GM03348 (cell line): ENCODE results near the gene ERO1A.
A peak's percentile ranks its signal among the peaks of the same experiment; 100 is the strongest.

Experiments
- DNase-seq: peaks from one replicate; pipeline ENCODE4 v3.0.0; 2012; ENCODE audit warnings: low spot score

Gene ERO1A

DNA sequence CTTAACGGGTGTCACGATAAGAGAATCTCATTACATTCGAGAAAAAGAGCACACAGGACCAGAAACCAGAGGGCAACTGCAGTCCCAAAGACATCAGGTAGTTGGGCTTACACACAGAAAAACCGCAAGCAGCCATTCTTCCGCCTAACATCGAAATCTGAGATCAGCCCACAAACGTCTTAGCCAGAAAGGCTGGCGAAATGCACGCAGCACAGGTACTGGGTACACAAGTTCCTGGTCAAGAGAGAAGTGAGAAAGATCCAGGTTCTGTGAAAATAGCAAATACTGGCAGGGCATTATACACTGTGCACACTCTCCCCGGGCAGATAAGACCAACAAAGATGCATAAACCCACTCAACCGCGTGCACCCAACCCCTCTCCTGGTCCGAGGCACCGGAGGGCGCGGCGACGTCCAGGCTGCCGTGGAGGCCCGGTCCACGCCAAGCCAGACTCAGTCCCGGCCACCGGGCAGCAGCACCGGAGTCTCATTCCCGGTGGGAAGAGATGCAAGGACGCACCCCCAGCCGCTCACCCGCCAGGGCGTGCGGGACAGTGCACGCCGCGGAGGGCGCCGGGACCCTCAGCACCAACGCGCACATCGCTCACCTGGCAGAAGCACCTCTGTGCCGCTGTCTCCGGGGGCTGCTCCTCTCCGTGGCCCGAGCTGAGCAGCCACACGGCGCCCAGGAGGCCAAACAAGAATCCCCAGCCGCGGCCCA, 437 bp downstream of the ERO1A start:
- DNase-seq = peak; percentile 44

DNA sequence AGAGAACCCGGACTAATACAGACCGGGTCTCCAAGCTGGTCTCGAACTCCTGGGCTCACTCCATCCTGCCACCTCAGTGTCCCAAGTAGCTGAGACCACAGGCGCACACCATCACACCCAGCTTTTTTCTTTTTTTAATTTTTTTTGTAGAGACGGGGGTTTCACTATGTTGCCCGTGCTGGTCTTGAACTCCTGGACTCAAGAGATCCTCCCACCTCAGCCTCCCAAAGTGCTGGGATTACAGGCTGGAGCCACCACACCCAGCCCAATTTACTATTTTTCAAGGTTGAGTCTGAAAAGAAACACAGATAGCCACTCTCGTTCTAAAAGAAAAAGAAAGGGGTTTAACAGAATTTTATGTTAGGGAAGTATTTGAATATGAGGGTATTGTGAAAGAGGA, 1.8 kb downstream of the ERO1A start:
- DNase-seq = no peak

DNA sequence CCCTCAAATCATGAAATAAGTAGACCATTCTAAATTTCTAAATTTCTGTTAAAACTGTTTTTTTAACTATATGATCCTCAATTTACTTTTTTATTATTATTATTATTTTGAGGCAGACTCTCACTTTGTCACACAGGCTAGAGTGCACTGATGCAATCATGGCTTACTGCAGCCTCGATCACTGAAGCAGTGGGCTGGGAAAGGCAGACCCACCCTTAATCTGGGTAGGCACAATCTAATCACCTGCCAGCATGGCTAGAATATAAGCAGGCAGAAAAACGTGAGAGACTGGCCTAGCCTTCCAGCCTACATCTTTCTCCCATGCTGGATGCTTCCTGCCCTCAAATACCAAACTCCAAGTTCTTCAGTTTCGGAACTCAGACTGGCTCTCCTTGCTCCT, 2.3 kb downstream of the ERO1A start:
- DNase-seq = no peak

DNA sequence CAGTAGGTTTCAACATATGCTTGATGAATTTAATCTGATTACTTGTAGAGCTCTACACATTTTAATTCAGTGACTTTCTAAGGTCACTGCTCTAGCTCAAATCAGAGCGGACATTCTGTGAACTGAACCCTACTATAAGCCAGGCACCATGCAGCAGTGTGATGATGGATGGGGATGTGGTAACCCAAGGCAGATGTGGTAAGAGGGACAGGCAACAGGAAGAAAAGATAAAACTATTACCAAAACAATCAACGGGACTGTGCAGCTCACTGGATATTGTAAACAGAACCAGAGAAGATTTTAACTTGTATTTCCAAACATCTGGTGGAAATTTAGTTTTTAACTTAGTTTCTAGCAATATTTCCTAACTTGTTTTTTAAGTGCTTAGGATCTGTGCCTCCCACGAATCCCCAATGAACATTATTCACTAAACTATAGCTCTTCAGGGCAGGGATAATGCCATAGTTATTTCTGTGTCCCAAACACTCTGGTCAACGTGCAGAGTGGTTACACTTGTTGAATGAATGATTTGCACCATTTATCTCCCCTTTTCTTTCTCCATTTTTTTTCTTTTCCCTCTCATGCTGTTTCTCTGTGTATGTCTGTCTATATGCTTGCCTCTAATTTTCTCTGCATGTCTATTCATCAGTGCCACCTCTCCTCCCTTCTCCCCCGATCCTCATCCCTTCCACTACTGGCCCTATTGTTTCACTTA, 3.0 kb downstream of the ERO1A start:
- DNase-seq = peak; percentile 31

DNA sequence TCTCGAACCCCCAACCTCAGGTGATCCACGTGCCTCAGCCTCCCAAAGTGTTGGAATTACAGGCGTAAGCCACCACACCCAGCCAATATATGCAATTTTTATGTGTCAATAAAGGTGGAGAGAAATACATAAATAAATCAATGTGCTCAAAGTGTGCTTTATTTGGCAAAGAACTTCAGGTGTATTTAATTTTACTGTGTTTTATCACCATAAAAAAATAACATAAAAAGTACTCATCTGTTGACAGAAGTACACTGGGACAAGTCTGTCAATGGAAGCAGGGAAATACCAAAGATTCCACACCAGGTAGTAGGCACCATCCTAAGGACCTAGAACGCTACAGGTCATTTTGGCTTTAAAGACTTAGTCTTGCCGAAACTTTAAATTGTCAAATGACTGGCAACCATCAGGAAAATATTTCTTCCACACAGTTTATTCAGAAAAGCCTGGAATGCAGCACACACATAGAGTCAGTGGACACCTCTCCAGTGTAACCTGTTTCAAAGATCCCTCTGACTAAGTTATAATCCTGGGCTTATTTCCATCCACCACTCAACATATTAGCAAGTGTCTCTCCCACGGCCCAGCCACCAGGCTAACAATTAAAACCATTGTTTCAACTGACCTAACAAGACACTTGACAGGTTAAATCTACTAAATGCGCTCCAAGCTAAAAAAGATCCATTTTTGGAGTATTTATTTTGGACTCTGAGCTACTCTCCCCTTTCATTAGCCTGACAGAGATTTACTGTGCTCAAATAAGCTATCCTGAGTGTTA, 4.2 kb downstream of the ERO1A start:
- no peak for DNase-seq

DNA sequence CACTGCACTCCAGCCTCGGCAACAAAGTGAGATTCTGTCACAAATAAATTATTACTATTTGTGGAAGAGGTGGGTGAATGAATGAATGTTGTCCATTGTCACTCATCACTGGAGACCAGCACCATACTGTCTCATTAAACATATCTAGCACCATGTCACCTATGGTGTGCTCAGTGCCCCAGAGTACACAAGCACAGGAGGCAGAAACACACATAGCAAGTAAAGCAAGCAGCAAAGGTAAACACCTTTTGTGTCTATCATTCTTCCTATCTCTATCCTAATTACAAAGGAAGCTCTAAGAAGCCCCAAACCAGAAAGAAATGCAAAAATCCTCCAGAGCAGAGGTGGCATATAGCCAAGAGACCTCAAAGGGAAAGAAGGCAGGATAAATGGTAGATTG, 9.2 kb downstream of the ERO1A start:
- no peak for DNase-seq

DNA sequence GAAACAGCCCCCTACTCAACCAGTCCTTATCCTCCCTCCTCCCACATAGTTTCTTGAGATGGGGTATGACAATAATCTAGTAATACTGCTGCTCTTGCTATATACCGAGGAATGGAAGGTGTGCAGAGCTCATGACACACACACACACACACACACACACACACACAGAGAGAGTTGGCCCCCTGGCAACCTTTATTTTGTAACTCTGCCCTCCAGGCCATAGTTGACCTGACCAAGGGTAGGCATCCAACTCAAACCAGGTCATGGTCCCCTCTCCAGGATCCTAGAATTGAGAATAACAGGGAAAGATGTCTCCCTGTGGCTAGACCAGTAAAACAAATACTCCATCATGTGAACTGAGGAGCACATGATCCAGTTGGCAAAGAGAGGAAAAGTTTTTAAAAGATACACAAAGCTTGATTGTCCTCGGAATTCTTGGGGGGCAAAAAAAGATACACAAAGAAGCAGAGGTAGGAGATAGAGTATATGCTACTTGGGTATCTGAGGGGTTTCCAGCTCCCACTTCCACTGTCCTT, 11.3 kb downstream of the ERO1A start:
- DNase-seq = no peak

DNA sequence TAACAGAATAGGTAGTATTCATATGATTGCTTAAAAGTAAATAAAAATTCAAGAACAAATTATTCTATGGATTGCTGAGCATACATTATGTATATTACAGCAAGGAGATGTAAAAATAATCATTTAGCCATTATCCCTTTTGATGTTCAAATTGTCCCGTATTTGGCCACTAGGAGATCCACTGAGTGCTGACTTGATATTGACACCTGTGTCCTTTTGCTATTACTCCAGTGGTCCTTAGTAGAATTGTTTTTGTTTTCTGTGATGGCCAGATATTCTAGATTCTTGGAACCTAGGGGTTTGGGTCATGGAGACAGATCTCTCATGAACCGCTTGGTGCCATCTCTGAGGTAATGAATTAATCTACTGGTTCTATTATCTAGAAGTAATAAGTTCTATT, 16.8 kb downstream of the ERO1A start:
- DNase-seq = no peak

DNA sequence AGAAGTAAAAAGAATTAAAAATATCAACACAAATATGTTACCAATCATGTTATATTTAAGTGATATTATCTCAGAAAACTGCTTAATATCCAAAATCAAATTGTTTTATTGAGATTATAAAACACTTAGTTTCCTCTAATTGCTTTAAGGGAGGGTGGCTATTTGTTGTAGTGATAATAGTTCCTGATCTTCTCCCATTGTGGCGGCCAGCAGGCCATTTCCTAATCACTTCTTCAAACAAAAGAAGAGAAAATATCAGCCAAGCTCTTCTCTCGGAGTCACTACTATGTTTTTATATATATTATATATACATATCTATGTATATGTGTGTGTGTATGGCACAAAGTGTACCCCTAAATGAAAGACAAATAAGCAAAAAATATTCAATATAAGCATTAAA, 31.5 kb downstream of the ERO1A start:
- DNase-seq = no peak

DNA sequence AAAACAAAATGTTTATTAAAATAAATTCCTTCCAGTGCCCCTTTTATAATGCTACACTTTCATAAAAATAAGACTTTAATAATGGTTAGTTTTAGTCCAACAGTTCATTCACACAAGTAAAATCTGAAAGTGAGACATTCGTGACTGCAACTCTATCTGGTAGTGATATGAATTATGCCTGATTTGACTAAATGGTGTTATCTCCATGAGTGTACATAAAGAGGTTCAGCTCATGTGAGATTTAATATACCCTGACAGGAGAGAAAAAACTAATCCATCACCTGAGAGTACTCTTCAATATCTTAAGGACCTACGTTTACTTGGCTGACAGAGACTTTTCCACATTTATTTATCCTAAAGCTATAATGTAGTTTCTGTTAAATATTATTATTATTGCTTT, 34.0 kb downstream of the ERO1A start:
- no peak for DNase-seq

DNA sequence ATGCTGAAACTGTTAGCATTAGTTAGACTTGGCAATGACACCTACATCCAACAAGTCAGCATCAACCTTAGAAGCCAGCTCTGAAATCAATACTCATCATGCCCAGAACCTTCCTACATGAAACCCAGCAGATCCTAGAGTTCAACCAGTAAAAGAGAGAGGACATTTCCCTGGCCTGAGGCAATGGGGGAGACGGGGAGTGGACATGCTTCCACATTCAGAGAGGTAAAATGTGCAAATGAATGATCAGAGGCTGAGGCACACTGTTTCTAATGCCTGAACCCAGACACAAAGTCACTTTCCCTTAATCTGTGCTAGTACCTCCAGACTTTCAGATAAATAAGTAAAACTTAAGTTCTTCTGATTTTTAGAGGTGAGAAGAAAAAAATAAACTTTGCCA, 34.5 kb downstream of the ERO1A start:
- no peak for DNase-seq

DNA sequence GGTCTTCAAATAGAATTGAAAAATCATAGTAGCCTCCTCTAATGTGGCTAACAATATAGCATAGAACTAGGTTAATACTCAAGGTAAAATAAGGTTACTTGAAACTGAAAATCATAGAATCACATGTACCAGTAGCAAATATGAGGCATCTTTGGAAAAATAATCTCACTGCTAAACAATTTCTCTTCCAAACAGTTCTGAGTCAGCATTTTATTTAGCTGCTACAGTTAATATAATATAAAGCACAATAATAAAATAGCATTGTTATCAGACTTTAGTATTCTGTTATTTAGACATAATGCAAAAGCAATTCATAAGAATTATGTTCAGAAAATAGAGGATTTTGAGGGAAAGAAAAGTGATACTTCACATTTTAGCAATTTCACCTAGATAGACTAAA, 35.0 kb downstream of the ERO1A start:
- no peak for DNase-seq

DNA sequence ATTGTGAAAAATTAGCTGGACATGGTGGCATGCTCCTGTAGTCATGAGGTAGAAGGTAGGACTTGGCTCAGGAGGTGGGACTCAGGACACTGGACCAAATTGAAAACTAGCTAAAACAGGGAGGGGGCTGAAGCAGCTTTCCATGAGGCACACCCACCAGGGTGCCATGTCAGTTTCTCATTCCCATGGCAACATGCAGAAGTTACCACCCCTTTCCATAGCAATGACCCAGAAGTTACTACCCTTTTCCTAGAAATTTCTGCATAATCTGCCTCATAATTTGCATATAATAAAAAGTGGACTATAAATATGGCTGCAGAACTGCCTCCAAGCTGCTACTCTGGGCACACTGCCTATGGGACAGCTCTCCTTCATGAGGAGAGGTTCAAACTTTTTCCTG, 38.5 kb downstream of the ERO1A start:
- DNase-seq = no peak

DNA sequence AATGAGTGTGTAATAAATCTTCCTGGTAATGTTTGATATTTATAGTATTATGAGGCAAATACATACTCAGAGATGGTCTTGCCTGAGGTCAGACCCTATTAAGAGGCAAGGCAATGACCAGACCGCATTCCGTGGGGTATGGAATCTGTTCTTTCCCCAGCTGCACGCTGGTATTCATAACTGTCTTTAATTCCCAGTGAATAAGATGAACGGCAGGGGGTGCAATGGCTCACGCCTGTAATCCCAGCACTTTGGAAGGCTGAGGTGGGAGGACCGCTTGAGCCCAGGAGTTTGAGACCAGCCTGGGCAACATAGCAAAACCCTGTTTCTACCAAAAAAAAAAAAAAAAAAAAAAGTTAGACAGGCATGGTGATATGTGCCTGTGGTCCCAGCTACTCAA, 44.6 kb downstream of the ERO1A start:
- DNase-seq = no peak

DNA sequence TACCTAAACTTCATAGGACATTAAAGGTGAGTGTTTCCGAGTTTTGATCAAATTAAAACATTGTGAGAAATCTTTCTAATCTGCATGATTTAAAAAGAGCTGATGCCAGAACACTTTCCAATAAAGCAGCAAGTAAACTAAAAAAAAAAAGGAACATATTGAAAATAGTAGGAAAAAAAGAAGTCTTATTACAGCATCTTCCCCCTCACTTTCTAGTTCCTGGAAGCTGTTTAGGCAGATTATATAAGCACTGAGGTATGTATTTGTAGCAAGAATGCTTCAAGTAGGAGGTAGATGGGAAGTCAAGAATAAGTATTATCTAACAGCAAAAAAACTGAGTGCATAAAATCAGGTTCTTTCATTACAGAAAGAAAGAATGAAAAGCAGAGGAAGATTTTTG, 45.8 kb downstream of the ERO1A start:
- no peak for DNase-seq

DNA sequence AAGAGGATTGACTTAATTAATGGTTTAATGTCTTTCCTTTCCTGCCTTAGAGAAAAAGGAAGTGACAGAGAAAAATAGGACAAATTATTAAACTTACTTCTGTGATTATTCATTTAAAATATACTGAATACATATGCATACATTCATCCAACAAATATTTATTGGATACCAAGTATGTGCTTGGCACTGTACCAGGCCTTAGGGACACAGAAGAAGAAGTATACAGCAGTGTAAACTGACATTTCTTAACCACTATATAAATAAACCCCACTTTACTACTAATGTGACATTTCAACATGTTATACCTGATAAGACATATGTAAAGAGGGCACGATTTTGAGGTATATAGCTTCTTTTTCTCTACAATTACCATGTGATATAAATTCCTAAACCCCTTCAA, 53.6 kb downstream of the ERO1A start:
- no peak for DNase-seq

DNA sequence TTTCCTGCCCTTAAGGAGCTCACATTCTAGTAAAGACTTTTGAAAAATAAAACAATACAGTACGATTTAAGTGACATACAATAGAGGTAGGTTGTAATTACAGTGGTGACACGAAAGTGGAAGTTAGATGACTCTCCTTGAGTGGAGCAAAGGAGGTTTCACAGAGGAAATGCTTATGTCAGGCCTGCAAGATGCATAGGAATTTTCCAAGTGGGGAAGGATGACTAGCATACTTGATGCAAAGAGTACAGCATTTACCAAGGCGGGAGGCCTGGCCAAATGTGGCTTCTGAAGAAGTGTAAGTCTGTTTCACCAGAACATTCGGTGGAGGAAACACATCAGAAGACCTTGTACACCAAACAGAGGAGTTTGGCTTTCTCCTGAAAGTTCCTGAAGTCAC, 55.2 kb downstream of the ERO1A start:
- DNase-seq = no peak

DNA sequence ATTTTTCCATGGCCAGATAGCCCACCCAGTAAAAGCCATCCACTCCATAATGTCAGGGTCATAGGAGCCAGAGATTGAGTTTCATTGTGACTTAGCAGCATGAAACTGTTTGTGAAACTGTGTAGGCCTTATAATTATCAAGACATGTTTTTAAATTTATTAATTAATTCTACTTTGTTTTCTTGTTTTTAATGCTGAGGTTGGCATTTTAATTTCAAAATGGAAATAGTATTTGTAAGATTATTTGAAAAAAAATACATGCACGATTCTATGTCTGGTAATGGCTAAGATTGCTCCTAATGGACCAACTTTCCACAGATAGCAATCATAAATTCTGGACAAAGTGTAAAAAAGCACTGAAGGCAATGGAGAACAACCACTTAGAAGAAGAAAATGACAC, 75.7 kb downstream of the ERO1A start:
- DNase-seq = no peak

DNA sequence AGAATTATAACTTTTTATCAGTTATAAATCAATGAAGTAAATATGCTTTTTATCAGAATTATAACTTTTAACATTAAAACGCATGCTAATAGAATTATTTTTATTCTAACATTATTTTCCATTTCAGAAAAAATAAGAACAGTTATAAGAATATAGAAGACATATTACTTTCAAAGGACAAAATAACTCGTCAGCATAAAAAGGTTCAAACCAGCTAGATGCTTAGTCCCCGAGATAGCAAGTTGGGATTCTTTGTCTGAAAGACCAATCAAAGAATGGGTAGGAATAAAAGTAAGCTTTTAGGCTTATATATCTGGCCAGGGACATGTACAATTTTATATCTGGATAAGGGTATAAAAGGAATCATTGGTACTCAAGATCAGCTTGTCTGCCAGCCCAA, 76.8 kb downstream of the ERO1A start:
- DNase-seq = no peak

DNA sequence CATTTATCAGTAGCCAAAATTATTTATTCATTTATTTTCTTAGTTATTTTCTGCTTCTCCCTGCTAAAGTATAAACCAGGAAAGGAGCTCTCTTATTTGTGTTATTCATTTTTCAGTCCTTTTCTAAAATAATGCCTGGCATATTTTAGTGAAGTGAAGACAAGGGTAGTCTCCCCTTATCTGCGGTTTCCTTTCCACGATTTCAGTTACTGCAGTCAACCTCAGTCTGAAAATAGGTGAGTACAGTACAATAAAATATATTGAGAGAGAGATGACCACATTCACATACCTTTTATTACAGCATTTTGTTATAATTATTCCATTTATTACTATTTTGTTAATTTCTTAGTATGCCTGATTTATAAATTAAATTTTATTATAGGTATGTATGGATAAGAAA, 85.2 kb downstream of the ERO1A start:
- no peak for DNase-seq

DNA sequence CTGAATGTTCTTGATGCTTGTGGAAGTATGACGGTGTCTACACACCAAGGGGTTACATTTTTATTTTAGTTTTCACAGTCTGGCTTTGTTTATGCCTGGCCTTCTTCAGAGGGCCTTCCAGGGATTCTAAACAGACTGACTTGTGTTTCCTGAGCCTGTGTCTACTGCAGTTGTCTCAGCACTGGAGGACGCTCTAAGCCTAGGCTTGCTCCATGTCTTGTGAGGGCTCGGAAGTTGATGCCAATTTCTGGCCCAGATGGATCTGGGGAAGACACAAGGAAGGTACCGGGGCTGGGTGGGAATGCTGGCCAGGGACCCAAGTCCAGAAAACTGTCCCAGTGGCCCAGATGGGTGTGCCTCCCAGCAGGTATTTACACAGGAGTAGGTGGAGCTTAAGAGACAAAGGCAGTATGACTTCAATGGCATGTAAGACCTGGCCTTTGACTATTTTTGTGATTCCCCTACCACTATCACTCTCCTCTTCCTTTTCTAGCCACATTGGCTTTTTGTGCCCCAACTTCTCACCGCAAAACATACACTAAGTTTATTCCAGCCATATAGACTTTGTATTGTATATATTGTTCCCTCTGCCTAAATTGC, 85.8 kb downstream of the ERO1A start:
- DNase-seq = no peak

DNA sequence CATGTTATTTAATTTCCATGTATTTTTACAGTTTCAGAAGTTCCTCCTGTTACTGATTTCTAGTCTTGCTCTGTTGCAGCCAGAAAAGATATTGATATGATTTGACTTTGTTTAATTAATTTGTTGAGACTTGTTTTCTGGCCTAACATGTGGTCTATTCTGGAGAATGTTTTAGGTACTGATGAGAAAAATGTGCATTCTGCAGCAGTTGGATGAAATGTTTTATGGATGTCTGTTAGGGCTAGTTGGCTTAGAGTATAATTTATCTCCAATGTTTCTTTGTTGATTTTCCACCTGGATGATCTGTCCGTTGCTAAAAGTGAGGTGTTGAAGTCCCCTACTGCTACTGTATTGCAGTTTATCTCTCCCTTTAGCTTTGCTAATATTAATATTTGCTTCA, 88.3 kb downstream of the ERO1A start:
- DNase-seq = no peak

DNA sequence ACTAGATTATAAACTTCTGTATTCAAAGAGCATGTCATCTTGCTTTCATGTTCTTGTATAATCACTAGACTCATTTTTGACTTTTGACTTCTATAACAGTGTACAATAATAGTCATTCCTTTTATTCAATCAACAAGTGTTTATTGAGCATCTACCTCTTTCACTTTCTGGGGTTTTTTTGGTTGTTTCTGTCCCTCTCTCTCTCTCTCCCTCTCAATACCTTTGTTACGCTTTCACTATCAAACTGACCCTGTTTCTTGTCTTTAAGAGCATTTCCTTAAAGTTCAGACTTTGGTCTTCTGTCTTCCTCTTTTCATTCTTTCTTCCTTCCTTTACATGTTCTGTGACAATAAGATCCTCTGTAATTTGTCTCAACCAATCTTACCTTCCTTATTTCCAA, 93.2 kb downstream of the ERO1A start:
- DNase-seq = no peak
